IPS-18c (cell line): ENCODE results near the gene FAM90A1.
A peak's percentile ranks its signal among the peaks of the same experiment; 100 is the strongest.
"Not testable (repeated sequence)": the region's sequence is repeated elsewhere in the genome, so short reads cannot be mapped to it uniquely, and the experiment has no call there.

Experiments
- H3K4me3 ChIP-seq: 2 replicates; pipeline ENCODE4 v1.7.0; 2013; ENCODE audit warnings: low read depth, mild to moderate bottlenecking, low read length, moderate library complexity; ENCODE audit not compliant: insufficient read depth
- H3K9me3 ChIP-seq: one replicate; pipeline ENCODE4 v1.6.1; 2013; ENCODE audit warnings: mild to moderate bottlenecking, low read length, moderate library complexity; ENCODE audit not compliant: control insufficient read depth, insufficient read depth

The FAM90A1 gene

DNA sequence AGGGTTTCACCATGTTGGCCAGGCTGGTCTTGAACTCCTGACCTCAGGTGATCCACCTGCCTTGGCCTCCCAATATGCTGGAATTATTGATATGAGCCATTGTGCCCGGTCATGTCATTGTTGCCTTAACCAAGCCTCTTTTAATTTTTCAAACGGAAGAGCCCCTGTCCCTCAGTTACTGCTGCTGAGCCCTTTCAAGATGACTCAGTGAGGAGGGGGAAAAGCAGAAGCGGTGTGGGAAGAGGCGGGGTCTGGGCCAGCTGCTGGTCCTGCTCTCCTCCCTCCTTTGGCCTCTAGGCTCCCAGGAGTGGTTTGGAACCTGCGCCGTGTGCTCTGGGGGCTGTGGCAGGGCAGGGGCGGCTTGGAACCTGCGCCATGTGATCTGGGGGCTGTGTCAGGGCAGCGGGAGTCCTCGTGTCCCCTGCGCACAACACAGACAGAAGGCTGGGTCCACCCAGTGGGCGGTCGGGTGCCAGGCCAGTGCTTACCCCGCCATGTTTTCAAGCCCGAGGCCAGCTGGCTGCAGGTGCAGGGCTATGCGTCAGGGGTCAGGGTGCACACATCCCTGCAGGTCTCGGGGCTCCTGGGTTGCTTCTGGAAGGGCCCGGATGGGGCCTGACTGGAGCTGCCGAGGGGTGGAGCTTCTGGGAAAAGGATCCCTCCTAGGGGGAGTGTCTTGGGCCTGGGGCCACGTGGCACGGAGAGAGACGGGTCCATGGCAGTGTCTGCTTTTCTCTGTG is at the start of gene FAM90A1:
TSS of gene FAM90A1 (minus strand) at position 627 of the 740 bp plus-strand sequence. CDS start 2,786 bp downstream, outside the sequence.
- not testable (repeated sequence) for H3K9me3 ChIP-seq, H3K4me3 ChIP-seq

- H3K9me3 ChIP-seq, H3K4me3 ChIP-seq: not testable (repeated sequence)
These were observed 49.0 kb upstream of the FAM90A1 start for GRCh38 chr12:8276397-8276796.

DNA sequence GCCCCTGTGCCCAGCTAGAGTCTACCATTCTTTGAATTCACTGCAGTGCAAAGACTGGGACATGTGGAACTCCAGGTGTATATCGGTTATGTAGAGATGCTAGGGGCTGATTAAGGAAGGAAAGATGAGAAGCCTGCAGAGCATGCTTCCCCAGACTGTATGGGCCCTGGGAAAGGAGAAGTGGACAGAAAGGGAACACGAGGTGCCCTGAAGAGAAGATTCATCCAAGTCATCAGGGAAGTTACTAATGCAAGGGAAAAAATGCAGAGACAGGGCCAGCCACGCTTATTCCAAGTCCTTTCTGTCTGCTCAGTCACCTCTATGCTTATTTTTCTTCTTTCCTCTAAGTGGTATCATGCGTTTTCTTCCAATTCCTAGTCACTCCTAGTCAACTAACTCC is 39.3 kb upstream of the FAM90A1 start:
- H3K4me3 ChIP-seq, H3K9me3 ChIP-seq: not testable (repeated sequence)

- not testable (repeated sequence) for H3K4me3 ChIP-seq, H3K9me3 ChIP-seq
These were observed 36.8 kb upstream of the FAM90A1 start for GRCh38 chr12:8264236-8264635.

DNA sequence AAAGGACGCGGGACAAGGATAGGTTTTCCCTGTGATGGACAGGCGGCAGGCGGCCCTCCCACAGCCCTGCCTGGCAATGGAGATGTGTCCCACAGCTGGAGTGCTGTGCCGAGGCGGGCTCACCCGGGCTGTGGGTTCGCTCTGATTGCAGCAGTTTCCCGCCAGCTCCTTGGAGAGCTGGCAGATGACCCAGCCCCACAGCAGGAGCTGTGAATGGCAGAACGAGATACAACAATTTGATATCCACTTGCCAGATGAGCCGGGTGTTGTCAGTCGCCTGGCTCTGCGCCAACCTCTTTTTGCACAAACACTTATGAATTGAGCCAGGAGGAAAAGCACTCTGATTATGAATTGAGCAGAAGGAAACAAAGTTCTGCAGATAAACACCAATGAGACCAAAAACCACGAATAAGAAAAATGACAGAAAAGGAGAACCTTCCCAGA is 33.7 kb upstream of the FAM90A1 start:
- not testable (repeated sequence) for H3K4me3 ChIP-seq, H3K9me3 ChIP-seq

DNA sequence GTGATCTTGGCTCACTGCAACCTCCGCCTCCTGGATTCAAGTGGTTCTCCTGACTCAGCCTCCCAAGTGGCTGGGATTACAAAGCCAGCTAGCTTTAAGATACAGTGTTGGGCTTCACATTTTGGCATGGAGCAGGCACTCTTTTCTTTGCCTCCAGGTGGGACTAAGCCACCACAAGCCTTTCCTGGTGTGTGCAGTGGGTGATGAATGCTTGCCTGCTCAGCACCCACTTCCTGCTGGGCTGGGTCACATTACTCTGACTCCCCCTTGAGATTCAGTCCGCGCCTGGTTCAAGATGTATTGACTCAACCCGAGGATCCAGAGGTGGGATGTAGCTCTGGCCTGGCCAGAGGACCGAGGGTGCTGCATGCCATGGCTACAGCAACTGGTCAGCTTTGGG is 28.9 kb upstream of the FAM90A1 start:
- not testable (repeated sequence) for H3K9me3 ChIP-seq, H3K4me3 ChIP-seq

DNA sequence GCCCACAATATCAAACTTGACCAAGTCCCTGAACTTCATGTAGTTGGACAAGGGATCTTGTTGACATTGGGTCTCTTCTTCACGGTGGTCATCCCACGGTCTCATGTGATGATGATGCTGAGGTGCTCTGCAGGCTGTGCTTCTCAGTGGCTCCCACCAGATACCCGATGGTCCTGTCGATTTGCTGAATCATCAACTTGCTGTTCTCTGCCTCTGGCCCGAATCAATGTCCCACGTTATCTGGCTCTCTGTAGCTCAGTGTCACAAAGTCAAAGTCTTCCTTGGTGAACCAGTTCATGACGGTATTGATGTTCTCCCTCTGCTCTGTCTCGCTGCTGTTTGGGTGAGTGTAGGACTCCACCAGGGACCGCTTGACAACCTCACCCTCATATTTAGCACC is 27.3 kb upstream of the FAM90A1 start:
- H3K4me3 ChIP-seq, H3K9me3 ChIP-seq: not testable (repeated sequence)

GRCh38 chr12:8252056-8252818 is 24.8 kb upstream of the FAM90A1 start:
- not testable (repeated sequence) for H3K9me3 ChIP-seq, H3K4me3 ChIP-seq

DNA sequence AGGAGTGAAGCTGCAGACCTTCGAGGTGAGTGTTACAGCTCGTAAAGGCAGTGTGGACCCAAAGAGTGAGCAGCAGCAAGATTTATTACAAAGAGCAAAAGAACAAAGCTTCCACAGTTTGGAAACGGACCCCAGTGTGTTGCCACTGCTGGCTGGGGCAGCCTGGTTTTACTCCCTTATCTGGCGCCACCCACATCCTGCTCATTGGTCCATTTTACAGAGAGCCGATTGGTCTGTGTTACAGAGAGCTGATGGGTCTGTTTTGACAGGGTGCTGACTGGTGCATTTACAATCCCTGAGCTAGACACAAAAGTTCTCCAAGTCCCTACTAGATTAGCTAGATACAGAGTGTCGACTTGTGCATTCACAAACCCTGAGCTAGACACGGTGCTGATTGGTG is 24.2 kb upstream of the FAM90A1 start:
- not testable (repeated sequence) for H3K4me3 ChIP-seq, H3K9me3 ChIP-seq

GRCh38 chr12:8246941-8247535 is 19.6 kb upstream of the FAM90A1 start:
- H3K9me3 ChIP-seq, H3K4me3 ChIP-seq: not testable (repeated sequence)

DNA sequence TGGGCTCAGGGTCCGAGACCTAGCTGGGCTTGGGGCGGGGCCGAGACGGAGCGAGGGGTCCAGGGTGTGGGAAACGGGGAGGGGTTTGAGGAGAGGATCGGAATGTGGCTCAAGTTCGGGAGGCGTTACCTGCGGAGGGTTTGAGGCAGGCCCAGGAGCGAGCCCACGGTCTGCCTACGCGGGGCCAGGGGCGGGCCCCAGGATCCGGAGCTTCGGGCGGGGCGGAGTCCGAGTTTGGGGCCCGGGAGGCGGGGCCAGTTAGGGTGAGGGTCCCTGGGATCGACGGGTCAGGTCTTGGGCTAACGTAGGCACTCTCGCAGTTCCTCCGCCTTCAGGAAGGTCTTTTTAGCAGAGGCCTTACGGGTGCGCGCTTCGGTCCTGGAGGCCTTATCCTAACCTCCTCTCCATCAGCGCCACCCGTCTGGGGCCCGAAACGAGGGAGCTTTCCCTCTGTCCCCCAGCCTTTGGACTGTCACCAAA is 16.3 kb upstream of the FAM90A1 start:
- H3K9me3 ChIP-seq = not testable (repeated sequence)
- peak overlapping the region; percentile 61 for H3K4me3 ChIP-seq

- H3K9me3 ChIP-seq = not testable (repeated sequence)
- H3K4me3 ChIP-seq = peak overlapping the region; percentile 69
These were observed 15.7 kb upstream of the FAM90A1 start for GRCh38 chr12:8242880-8243681.

- H3K9me3 ChIP-seq = not testable (repeated sequence)
- peak overlapping the region; percentile 69 for H3K4me3 ChIP-seq
These were observed 15.1 kb upstream of the FAM90A1 start for GRCh38 chr12:8242622-8242879.

- peak overlapping the region; percentile 69 for H3K4me3 ChIP-seq
- H3K9me3 ChIP-seq = not testable (repeated sequence)
These were observed 14.7 kb upstream of the FAM90A1 start for GRCh38 chr12:8241917-8242621.

- not testable (repeated sequence) for H3K4me3 ChIP-seq, H3K9me3 ChIP-seq
These were observed 13.1 kb upstream of the FAM90A1 start for GRCh38 chr12:8240340-8241114.

DNA sequence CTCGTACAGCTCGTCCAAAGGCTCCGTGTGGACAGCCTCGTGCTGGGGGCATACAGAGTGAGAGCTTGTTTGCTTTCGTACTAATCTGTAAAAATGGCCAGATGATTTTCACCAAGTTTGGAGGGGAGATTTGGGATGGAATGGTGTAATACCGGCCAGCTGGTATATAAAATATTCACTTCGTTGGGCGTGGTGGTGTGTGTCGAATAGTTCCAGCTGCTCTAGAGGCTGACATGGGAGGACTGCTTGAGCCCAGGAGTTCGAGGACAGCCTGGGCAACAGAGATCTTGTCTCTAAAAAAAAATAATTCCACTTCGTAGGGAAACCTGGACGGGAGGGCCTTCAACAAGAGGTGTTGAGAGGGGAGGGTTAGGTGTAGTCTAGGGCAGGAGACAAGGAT is 9.6 kb upstream of the FAM90A1 start:
- not testable (repeated sequence) for H3K4me3 ChIP-seq, H3K9me3 ChIP-seq
